ENCODE results near the gene TNFSF18. TPM values are rescaled to one million over a fixed set of nuclear protein-coding genes. Genes with fewer than 3 reads are reported as not detected.

Gene TNFSF18
- total and polyA plus RNA-seq, 10 of the 15 experiments (the other 5 are each of a cell fraction or from before 2014, with no cell fraction given) = not detected

GRCh38 chr1:173095632-173096031 lies 44.9 kb upstream of the TNFSF18 start:
- Histone ChIP-seq H3K79me2 (ENCODE audit: control insufficient read depth, insufficient read depth, low read length) (no peaks in the 10 kb centered on the region), H3K36me3 (ENCODE audit: control insufficient read depth in 2 of 2, insufficient read depth in 2 of 2, low read length in 1 of 2) (no peaks in the 10 kb centered on the region), H3K4me2 (ENCODE audit: control insufficient read depth, insufficient read depth) (no peak overlapping the region), H3K9me3 (replicated peaks; ENCODE audit: control insufficient read depth, insufficient read depth, low read length) (no peaks in the 10 kb centered on the region), H3K27me3 (replicated peaks in 1 of 2; ENCODE audit: control insufficient read depth in 2 of 2, insufficient read depth in 2 of 2, low read length in 1 of 2) (no peaks in the 10 kb centered on the region; a peak in 2 of 4 replicates), H2AFZ (ENCODE audit: control insufficient read depth, low read depth, low read length) (no peak overlapping the region), H3K9ac (ENCODE audit: control insufficient read depth, insufficient read depth, low read length) (no peak overlapping the region), H3K4me3 (no peak overlapping the region), H3K27ac (ENCODE audit: control insufficient read depth, insufficient read depth) (no peak overlapping the region), H3K4me1 (ENCODE audit: control insufficient read depth, insufficient read depth, low read length) (no peaks in the 10 kb centered on the region), H4K20me1 (ENCODE audit: control insufficient read depth, insufficient read depth) (no peaks in the 10 kb centered on the region)
- SMC1A ChIA-PET (ENCODE audit: uncharacterized antibody, unreplicated experiment) = no interaction called here
- BruUV-seq (replicated peaks) = no TSS peak
- in situ Hi-C loops (cut with MboI) = no loop called here
- intact Hi-C loops (cut with micrococcal nuclease; ENCODE audit: unreplicated experiment) = no loop called here
- CTCF ChIA-PET = no interaction called here
- 16% methylated on average over 6 of the region's 6 CpGs for WGBS (ENCODE audit: insufficient coverage, insufficient replicate concordance, low lambda C conversion rate, missing lambda C conversion rate)
- no peak for FAIRE-seq
- RAD21 ChIA-PET (ENCODE audit: unreplicated experiment) = no interaction called here
- POLR2A ChIA-PET = no interaction called here
- no peak for DNase-seq (ENCODE audit: low read depth, low spot score)
- ATAC-seq = no peak
- TF ChIP-seq FOXM1 (IDR thresholded peaks at IDR 0.05; ENCODE audit: low read depth, low read length) (no peak), JUND (IDR thresholded peaks at IDR 0.05; ENCODE audit: low read depth, low read length) (no peak), STAT1 (conservative IDR thresholded peaks at IDR 0.05) (no peak)

- ChIA-PET RAD21 (ENCODE audit: unreplicated experiment) (no interaction called here), CTCF (no interaction called here), POLR2A (no interaction called here), SMC1A (ENCODE audit: uncharacterized antibody, unreplicated experiment) (interaction anchor here (0.7 kb wide), 1 partner anchor 365 kb away, joined by 3 read pairs; no protein-coding TSS in a partner anchor)
- no peaks in the 10 kb centered on the region; a peak in 2 of 4 replicates for H3K27me3 ChIP-seq (replicated peaks in 1 of 2; ENCODE audit: control insufficient read depth in 2 of 2, insufficient read depth in 2 of 2, low read length in 1 of 2)
- intact Hi-C loops (cut with micrococcal nuclease; ENCODE audit: unreplicated experiment) = no loop called here
- H3K4me2 ChIP-seq (ENCODE audit: control insufficient read depth, insufficient read depth) = no peak overlapping the region
- no peak overlapping the region for H3K4me3 ChIP-seq
- H3K79me2 ChIP-seq (ENCODE audit: control insufficient read depth, insufficient read depth, low read length) = no peaks in the 10 kb centered on the region
- FAIRE-seq (no peak), ATAC-seq (no peak), DNase-seq (ENCODE audit: low read depth, low spot score) (no peak)
- no peak for TF ChIP-seq RB1 (IDR thresholded peaks at IDR 0.05; ENCODE audit: borderline replicate concordance)
- no peak for TF ChIP-seq CBFB (IDR thresholded peaks at IDR 0.05; ENCODE audit: low read depth)
- TF ChIP-seq YY1 (IDR thresholded peaks at IDR 0.05; ENCODE audit: low read depth, low read length) = no peak
- no peak for TF ChIP-seq MLLT1 (IDR thresholded peaks at IDR 0.05)
- no peak for TF ChIP-seq PAX8 (IDR thresholded peaks at IDR 0.05)
- no peak for TF ChIP-seq MXI1 (IDR thresholded peaks at IDR 0.05; ENCODE audit: low read depth, low read length)
- in situ Hi-C loops (cut with MboI) = no loop called here
- H3K36me3 ChIP-seq (ENCODE audit: control insufficient read depth in 2 of 2, insufficient read depth in 2 of 2, low read length in 1 of 2) = no peaks in the 10 kb centered on the region
- no peaks in the 10 kb centered on the region for H4K20me1 ChIP-seq (ENCODE audit: control insufficient read depth, insufficient read depth)
- no peak overlapping the region for H2AFZ ChIP-seq (ENCODE audit: control insufficient read depth, low read depth, low read length)
- no peaks in the 10 kb centered on the region for H3K4me1 ChIP-seq (ENCODE audit: control insufficient read depth, insufficient read depth, low read length)
- no TSS peak for BruUV-seq (replicated peaks)
- no peaks in the 10 kb centered on the region for H3K9me3 ChIP-seq (replicated peaks; ENCODE audit: control insufficient read depth, insufficient read depth, low read length)
- WGBS (ENCODE audit: insufficient coverage, insufficient replicate concordance, low lambda C conversion rate, missing lambda C conversion rate) = 1% methylated on average over 4 of the region's 4 CpGs
- H3K9ac ChIP-seq (ENCODE audit: control insufficient read depth, insufficient read depth, low read length) = no peak overlapping the region
- H3K27ac ChIP-seq (ENCODE audit: control insufficient read depth, insufficient read depth) = no peak overlapping the region
Measured at GRCh38 chr1:173094541-173094940, 43.8 kb upstream of the TNFSF18 start.

All from GM12878 (cell line).